NT2/D1 (cell line): Measurements from ENCODE around the gene AUH.

ENCODE experiments used
- DNase-seq: peaks from one replicate; pipeline ENCODE4 v3.0.0-alpha.2; 2011; ENCODE audit warnings: low read depth, low spot score
- H3K27me3 ChIP-seq: 2 replicates; pipeline ENCODE4 v1.6.0; 2011; ENCODE audit warnings: mild to moderate bottlenecking; ENCODE audit not compliant: insufficient read length, insufficient read depth
- H3K36me3 ChIP-seq: 2 replicates; pipeline ENCODE4 v1.6.1; 2011; ENCODE audit warnings: mild to moderate bottlenecking, low read length, mixed read lengths; ENCODE audit not compliant: insufficient read depth, insufficient read length
- H3K4me1 ChIP-seq: 2 replicates; pipeline ENCODE4 v1.5.1; 2011; ENCODE audit not compliant: insufficient read depth, insufficient read length
- H3K4me3 ChIP-seq: 2 replicates; pipeline ENCODE4 v1.5.1; 2011; ENCODE audit warnings: low read depth; ENCODE audit not compliant: insufficient read length
- H3K9ac ChIP-seq: 2 replicates; pipeline ENCODE4 v1.6.0; 2011; ENCODE audit warnings: low read depth; ENCODE audit not compliant: insufficient read length
- H3K9me3 ChIP-seq: 2 replicates; pipeline ENCODE4 v1.5.1; 2011; ENCODE audit warnings: mild to moderate bottlenecking, low read length; ENCODE audit not compliant: insufficient read depth
- SUZ12 ChIP-seq: IDR thresholded peaks from 2 replicates; pipeline ENCODE4 v1.6.1; 2011; ENCODE audit not compliant: insufficient read length, insufficient read depth; ENCODE audit errors: extremely low read depth
- YY1 ChIP-seq: IDR thresholded peaks from 2 replicates; pipeline ENCODE4 v1.6.1; 2011; ENCODE audit not compliant: insufficient read length, insufficient read depth
- ZNF274 ChIP-seq: IDR thresholded peaks from 2 replicates; pipeline ENCODE4 v1.6.1; 2011; ENCODE audit warnings: mild to moderate bottlenecking, low read depth, low read length

Gene AUH

GRCh38 chr9:91223000-91223399 lies 138.7 kb downstream of the AUH start:
- no peak for TF ChIP-seq YY1
- no peak for TF ChIP-seq ZNF274
- TF ChIP-seq SUZ12 = no peak
- H3K27me3 ChIP-seq = no peaks in the 10 kb centered on the region
- DNase-seq = no peak
- no peaks in the 10 kb centered on the region for H3K4me1 ChIP-seq
- H3K36me3 ChIP-seq = peaks cover 14% of the 10 kb centered on the region
- H3K9ac ChIP-seq = no peak overlapping the region
- H3K4me3 ChIP-seq = no peak overlapping the region
- H3K9me3 ChIP-seq = no peaks in the 10 kb centered on the region

DNA sequence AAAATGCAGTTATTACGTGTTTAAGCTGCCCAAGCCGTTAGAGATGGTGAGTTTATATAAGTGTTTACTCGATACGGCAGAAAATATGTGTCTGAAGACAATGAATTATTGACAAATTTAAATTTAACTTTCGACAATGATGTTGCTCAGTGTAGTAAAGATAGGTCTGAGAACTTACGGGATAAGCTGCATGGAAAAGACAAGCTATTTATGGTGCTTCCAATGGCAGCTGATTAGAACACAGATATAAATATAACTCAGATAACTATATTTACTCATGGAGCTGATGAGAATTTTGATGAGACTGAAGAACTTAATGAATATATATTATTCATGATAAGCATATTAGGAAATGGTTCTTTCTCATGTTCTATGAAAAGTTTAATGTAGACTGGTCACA lies 139.3 kb downstream of the AUH start:
- Histone ChIP-seq H3K27me3 (no peaks in the 10 kb centered on the region), H3K4me1 (no peaks in the 10 kb centered on the region), H3K4me3 (no peak overlapping the region), H3K36me3 (peaks cover 14% of the 10 kb centered on the region), H3K9me3 (no peaks in the 10 kb centered on the region), H3K9ac (no peak overlapping the region)
- no peak for DNase-seq
- TF ChIP-seq SUZ12 (no peak), ZNF274 (no peak), YY1 (no peak)

DNA sequence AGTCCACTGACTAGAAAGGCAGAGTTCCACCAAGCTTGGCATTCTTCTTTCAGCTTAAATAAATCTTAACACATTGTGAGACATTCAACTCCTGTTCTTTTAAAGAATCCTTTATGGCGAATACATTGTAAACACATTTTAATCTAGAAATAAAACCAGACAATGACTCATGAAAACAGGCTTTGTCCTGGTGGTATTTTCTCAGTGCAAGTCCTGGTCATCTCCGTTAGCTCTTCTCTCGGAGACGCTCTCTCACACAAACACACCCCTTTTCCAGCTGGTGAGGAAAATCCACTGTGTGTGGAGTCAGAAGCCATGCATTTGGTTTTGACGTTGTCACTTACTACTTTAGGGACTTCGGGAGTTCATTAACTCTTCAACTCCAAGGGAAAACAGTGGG lies 140.4 kb downstream of the AUH start:
- H3K36me3 ChIP-seq = peaks cover 14% of the 10 kb centered on the region
- DNase-seq = no peak
- H3K9me3 ChIP-seq = no peaks in the 10 kb centered on the region
- no peaks in the 10 kb centered on the region for H3K27me3 ChIP-seq
- no peak overlapping the region for H3K9ac ChIP-seq
- H3K4me1 ChIP-seq = no peaks in the 10 kb centered on the region
- no peak for TF ChIP-seq YY1
- no peak for TF ChIP-seq ZNF274
- no peak for TF ChIP-seq SUZ12
- H3K4me3 ChIP-seq = no peak overlapping the region

- Histone ChIP-seq H3K9me3 (no peaks in the 10 kb centered on the region), H3K27me3 (no peaks in the 10 kb centered on the region), H3K9ac (no peak overlapping the region), H3K4me1 (no peaks in the 10 kb centered on the region), H3K36me3 (peaks cover 14% of the 10 kb centered on the region), H3K4me3 (no peak overlapping the region)
- DNase-seq = no peak
- no peak for TF ChIP-seq SUZ12
- no peak for TF ChIP-seq ZNF274
- no peak for TF ChIP-seq YY1
Observed at GRCh38 chr9:91220491-91221135, 141.1 kb downstream of the AUH start.

DNA sequence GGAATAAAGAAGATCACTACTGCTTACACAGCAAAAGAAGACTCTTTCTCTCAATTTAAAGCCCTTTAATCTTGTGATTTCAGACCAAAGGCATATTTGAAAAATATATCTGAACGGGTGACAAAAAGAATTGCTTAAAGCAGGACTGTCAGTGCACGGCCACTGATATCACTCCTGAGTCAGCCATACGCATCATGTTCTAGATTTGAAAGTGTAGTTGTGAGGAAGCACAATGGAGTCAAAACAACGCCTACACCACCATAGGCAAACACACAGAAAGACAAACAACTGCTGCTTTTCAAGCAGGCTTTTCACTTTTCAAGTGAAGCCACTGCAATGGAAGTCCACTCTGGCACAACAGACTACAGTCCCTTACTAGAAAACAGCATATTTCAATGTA lies 141.7 kb downstream of the AUH start:
- Histone ChIP-seq H3K27me3 (no peaks in the 10 kb centered on the region), H3K9ac (no peak overlapping the region), H3K4me1 (no peaks in the 10 kb centered on the region), H3K9me3 (no peaks in the 10 kb centered on the region), H3K4me3 (no peak overlapping the region), H3K36me3 (peaks cover 14% of the 10 kb centered on the region)
- TF ChIP-seq SUZ12 (no peak), YY1 (no peak), ZNF274 (no peak)
- no peak for DNase-seq

DNA sequence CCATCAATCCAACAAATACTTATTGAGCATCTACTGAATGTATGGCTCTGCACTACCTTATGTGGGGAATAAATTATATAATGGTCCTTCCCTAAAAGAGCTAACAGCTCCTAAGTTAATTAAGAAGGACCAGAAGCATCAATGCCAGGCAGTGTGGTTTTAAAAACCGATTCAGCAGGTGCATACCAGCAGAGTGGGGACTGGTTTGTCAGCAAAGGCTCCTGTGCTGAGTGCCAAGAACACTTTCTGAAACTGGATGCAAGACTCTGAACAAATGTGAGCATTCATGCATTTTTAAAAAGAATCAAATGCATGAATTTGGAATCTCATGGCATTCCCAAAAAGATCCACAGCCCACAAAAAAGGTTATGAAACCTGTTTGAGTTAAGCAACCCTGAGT lies 142.2 kb downstream of the AUH start:
- Histone ChIP-seq H3K9ac (no peak overlapping the region), H3K4me3 (no peak overlapping the region), H3K27me3 (no peaks in the 10 kb centered on the region), H3K36me3 (peaks cover 14% of the 10 kb centered on the region), H3K4me1 (no peaks in the 10 kb centered on the region), H3K9me3 (no peaks in the 10 kb centered on the region)
- TF ChIP-seq ZNF274 (no peak), YY1 (no peak), SUZ12 (no peak)
- DNase-seq = no peak

DNA sequence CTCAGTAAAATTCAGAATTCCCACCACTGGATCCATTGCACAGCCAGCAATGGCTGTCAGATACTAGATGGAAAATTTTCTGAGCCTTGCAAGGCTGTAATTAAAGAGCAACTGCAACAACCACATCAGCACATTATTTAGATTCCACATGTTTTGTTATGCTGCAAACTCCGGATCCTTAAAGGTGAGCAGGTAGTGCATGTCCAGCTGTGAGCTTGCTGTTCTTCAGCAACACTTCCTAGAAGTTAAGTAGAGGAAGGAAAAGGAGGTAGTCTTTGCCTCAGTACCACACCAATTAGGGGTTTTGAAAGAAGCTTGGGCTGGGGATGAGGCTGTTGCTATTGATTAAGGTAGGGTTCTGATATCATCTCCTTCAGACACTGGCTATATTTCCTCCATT lies 144.3 kb downstream of the AUH start:
- H3K4me3 ChIP-seq = no peak overlapping the region
- TF ChIP-seq YY1 (no peak), ZNF274 (no peak), SUZ12 (no peak)

More for the DNA sequence above, 144.3 kb downstream of the AUH start:
- H3K9ac ChIP-seq = no peak overlapping the region
- no peaks in the 10 kb centered on the region for H3K9me3 ChIP-seq
- no peaks in the 10 kb centered on the region for H3K27me3 ChIP-seq
- H3K36me3 ChIP-seq = peaks cover 14% of the 10 kb centered on the region
- DNase-seq = no peak
- peaks cover 3% of the 10 kb centered on the region for H3K4me1 ChIP-seq
